ENCODE results near the gene NT5DC2. TPM values are rescaled to one million over a fixed set of nuclear protein-coding genes. Genes with fewer than 3 reads are reported as not detected.

The NT5DC2 gene
- polyA plus RNA-seq, 4 donors, result 97.3 to 156 (median 147) TPM

- DNase-seq (ENCODE audit: low read depth in 4 of 4, low spot score in 3 of 4), result no peak
Observed at GRCh38 chr3:52513281-52513680, 20.4 kb downstream of the NT5DC2 start.

GRCh38 chr3:52512727-52513126 lies 20.9 kb downstream of the NT5DC2 start:
- no peak for DNase-seq (ENCODE audit: low read depth in 4 of 4, low spot score in 3 of 4)

DNA sequence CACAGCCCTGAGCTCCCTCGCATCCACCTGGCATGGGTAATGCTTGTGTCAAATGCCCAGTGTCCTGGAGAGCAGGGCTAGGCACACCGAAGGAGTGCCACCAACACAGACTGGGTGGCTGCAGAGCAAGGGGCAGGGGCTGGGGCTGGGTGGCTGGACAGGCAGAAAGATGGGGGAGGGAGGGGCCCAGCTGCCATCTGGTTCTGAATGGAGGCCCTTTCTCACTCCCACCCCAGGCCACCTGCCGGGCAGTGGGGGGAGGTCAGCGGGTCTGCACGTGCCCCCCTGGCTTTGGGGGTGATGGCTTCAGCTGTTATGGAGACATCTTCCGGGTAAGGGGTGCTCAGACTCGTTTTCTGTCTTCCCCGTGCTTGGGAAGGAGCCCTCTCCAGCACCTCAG lies 21.6 kb downstream of the NT5DC2 start:
- DNase-seq (ENCODE audit: low read depth in 4 of 4, low spot score in 3 of 4), result no peak

GRCh38 chr3:52511509-52511908 lies 22.1 kb downstream of the NT5DC2 start:
- DNase-seq (ENCODE audit: low read depth in 4 of 4, low spot score in 3 of 4), result no peak

DNA sequence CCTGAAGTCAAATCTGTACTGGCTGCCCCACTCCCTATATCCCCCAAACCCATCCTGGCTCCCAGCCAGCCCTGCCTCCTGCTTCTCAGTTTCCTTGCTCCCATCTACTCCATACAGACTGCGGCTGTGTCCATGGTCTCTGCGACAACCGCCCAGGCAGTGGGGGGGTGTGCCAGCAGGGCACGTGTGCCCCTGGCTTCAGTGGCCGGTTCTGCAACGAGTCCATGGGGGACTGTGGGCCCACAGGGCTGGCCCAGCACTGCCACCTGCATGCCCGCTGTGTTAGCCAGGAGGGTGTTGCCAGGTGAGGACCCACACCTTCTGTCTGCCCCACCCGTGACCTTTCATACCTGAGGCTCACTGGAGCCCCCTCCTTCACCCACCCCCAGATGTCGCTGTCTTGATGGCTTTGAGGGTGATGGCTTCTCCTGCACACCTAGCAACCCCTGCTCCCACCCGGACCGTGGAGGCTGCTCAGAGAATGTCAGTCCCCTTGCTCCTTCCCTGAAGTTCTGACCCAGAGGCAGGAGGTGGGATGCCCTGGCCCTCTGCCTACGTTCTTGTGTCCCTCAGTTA lies 23.8 kb downstream of the NT5DC2 start:
- no peak for DNase-seq (ENCODE audit: low read depth in 4 of 4, low spot score in 3 of 4)

GRCh38 chr3:52507359-52507758 lies 26.3 kb downstream of the NT5DC2 start:
- no peak for DNase-seq (ENCODE audit: low read depth in 4 of 4, low spot score in 3 of 4)

DNA sequence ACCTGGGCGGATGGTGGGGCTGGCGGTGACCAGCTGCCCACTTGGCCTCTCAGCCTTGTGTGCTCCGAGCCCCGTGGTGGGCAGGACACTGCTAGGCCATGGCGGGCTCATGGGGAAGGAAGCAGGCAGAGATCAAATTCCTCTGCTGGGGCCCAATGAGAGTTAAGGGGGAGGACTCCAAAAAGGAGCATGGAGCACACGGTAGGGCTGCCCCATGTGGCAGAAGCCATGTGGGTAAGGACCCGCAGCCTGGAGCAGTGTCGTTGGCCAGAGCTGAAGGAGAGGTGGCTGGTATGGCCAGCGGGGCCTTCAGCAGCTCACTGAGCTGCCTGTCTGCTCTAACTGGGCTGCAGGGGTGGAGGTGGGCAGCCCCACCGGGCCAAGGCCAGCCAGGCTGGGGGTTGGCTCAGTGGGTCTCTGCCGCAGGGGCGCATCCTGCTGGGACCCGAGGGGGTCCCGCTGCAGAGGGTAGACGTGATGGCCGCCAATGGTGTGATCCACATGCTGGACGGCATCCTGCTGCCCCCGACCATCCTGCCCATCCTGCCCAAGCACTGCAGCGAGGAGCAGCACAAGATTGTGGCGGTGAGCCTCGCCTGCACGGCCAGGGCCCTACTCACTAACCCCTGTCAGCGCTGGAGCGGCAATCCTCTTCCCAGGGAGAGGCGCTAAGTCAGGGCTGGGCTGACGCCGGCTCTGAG lies 27.2 kb downstream of the NT5DC2 start:
- no peak for DNase-seq (ENCODE audit: low read depth in 4 of 4, low spot score in 3 of 4)

DNA sequence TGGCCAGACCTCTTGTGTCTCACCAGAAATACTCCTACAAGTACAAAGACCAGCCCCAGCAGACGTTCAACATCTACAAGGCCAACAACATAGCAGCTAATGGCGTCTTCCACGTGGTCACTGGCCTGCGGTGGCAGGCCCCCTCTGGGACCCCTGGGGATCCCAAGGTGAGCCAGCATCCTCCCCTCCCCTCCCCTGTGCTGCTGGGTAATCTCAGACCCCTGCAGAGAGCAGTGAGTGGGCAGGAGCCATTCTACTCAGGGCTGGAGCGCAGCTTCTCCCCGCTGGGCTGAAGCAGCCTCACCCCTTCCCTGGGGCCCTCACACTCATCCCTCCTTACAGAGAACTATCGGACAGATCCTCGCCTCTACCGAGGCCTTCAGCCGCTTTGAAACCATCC lies 28.7 kb downstream of the NT5DC2 start:
- DNase-seq (ENCODE audit: low read depth in 4 of 4, low spot score in 3 of 4), result no peak

DNA sequence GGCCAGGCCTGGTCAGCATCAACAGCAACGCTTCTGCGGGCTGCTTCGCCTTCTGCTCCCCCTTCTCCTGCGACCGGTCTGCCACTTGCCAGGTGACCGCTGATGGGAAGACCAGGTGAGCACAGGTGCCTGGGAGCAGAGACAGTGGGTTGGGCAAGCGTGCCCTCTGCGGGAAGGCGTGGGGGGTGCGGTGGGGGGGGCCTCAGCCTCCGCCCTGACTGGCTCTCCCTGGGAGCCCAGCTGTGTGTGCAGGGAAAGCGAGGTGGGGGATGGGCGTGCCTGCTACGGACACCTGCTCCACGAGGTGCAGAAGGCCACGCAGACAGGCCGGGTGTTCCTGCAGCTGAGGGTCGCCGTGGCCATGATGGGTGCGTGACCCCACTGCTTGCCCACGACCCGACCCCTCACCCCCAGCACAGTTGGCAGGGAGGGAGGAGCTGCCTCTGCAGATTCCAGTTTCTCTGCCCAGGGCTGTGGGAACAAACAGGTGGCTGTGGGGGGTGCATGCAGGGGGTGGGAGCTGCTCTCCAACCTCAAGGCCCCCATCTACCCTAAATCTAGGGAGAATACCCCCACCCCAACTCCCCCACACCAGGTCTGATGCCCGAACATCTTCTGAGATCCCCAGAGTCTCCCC lies 29.8 kb downstream of the NT5DC2 start:
- DNase-seq (ENCODE audit: low read depth in 4 of 4, low spot score in 3 of 4), result no peak

GRCh38 chr3:52502808-52503350 lies 30.8 kb downstream of the NT5DC2 start:
- no peak for DNase-seq (ENCODE audit: low read depth in 4 of 4, low spot score in 3 of 4)

DNA sequence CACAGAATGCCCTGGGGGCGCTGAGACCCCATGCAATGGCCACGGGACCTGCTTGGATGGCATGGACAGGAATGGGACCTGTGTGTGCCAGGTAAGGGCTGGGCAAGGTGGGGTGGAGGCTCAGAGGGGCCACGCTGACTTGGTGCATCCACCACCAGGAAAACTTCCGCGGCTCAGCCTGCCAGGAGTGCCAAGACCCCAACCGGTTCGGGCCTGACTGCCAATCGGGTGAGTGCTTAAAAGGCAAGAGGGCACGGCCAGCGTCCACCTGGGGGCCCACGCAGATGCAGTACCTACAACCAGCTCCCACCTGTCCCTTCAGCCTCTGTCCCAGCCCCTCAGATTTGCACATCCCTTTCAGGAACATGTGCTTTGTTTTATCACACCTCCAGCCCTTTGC lies 31.7 kb downstream of the NT5DC2 start:
- no peak for DNase-seq (ENCODE audit: low read depth in 4 of 4, low spot score in 3 of 4)

GRCh38 chr3:52501046-52501445 lies 32.6 kb downstream of the NT5DC2 start:
- no peak for DNase-seq (ENCODE audit: low read depth in 4 of 4, low spot score in 3 of 4)

DNA sequence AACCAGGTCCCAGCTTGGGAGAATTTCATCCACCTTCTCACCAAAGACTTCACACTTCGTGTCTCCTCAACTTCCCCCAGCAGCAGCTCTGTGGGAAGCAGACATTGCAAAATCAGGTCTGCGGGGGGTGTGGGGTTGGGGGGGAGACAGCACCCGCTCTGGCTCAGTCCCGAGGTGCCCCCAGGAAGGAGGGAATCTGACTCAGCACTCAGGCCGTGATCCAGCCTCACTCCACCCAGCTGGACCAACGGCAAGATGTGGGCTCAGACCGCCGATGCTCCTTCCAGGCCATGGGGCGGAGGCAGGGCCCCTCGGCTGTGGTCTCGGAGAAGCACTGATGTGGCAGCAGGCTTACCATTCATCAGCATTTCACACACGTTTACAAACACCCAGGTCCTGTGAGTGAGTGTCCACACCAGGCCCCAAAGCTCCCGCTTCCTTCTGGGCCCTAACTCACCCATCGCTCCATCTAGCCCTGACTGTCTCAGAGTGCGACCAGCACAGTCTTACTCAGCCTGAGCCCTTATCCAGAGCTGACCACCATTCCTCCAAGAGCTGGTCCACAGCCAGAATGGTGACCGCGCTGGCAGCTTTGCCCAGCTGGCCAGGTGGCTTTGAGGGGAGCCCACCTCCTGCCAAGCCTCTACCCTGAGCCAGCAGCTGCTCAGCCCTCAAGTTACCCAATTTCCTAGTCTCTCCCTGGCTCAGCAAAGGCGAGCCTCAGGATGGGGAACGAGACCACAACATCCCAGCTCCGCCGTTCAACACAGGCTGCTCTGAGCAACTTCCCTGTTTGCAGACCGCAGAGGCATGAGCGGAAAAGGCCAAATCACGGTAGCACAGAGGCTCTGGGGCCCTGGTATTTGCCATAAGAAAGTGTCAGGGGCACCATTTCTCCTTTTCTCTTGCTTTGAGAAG lies 35.3 kb downstream of the NT5DC2 start:
- DNase-seq (ENCODE audit: low read depth in 4 of 4, low spot score in 3 of 4), result no peak

GRCh38 chr3:52495777-52496602 lies 37.7 kb downstream of the NT5DC2 start:
- DNase-seq (ENCODE audit: low read depth in 4 of 4, low spot score in 3 of 4), result no peak

DNA sequence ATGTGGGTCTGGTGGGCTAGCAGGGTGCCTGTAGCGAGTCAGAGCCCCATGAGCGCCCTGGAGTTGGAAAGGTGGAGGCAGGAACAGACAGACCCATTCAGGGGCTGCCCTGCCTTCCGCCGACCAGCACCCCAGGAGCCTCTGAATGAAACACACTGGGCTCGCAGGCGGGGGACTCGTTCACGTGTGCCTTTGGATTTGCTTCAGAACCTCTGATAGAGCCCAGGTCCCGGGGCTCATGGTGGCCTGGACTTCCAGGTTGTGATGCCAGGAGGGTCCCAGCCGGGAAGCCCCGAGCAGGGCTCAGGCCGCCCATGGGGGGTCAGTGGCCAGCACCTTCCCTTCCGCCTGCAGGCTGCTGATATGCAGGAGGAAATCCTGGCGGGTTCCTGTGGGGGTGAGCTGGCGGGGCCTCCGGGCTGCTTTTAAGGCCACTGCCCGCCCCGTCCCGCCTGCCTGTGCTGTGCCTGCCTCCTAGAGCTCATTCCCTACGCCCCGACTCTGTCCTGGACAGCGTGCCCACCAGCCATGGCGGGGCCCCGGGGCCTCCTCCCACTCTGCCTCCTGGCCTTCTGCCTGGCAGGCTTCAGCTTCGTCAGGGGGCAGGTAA lies 38.7 kb downstream of the NT5DC2 start, which contains the start of gene STAB1:
TSS of gene STAB1 (plus strand) at position 453 of the 610 bp plus-strand sequence. CDS start at position 529, 76 bp downstream.
- DNase-seq (ENCODE audit: low read depth in 4 of 4, low spot score in 3 of 4), result no peak

- DNase-seq (ENCODE audit: low read depth in 4 of 4, low spot score in 3 of 4), result no peak
Observed at GRCh38 chr3:52494445-52494844, 39.2 kb downstream of the NT5DC2 start.

DNA sequence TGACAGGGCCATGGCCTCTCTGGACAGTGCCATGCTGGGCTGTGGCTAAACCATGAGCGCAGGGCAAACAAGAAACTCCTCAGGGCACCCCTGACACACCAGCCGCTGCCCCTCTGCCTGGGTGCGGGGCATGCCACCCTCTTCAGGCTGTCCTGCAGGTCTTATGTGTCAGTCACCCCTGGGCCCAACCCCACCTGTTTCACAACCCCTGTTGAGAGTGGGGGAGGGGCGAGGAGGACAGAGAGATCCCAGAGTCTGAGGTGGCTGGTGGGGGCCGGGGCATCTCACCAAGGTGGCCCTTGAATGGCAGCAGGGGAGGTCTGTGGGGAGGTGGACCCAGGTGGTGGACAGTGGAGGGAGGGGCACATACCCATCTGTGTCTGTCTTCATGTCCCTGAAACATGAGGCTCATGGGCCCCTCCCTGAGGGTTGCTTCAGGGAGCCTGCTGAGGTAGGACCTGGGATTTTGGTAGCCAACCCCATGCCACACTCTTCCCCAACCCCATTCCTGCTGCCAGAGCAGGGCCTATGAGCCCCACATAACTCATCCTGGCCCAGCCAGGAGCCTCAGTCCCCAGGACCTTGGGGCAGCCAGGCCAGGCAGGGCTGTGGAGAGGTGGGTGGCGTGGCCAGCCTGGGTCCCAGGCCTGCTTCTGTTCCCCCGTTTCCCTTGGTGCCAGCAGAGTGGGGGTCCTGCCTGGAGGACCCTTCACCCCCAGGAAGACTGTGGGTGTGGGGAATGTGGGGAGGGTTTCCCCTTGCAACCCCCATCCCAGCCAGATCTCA lies 40.2 kb downstream of the NT5DC2 start:
- no peak for DNase-seq (ENCODE audit: low read depth in 4 of 4, low spot score in 3 of 4)

- DNase-seq (ENCODE audit: low read depth in 4 of 4, low spot score in 3 of 4), result no peak
Observed at GRCh38 chr3:52492059-52492458, 41.6 kb downstream of the NT5DC2 start.

Data from left renal pelvis (tissue), 4 donors.